Keratinocyte (primary cell): Measurements from ENCODE around the gene SRPK2. TPM values are rescaled to one million over a fixed set of nuclear protein-coding genes. Genes with fewer than 3 reads are reported as not detected.

ENCODE experiments used
- DNase-seq: peaks from one replicate; pipeline ENCODE4 v3.0.0-alpha.2; 2011; ENCODE audit warnings: low read depth, missing footprints, low spot score
- FAIRE-seq: peaks from 2 replicates; lab custom pipeline; 2011; peaks lifted over from hg19 to GRCh38; lab: Jason Lieb, UNC
- H2AFZ ChIP-seq: 2 replicates; pipeline ENCODE4 v1.6.0; 2012; ENCODE audit warnings: low read length, control low read depth, inconsistent platforms; ENCODE audit not compliant: control insufficient read depth
- H3K27ac ChIP-seq: 2 replicates; pipeline ENCODE4 v1.5.1; 2011; ENCODE audit warnings: low read length; ENCODE audit not compliant: control insufficient read depth, insufficient read depth
- H3K27me3 ChIP-seq: 3 replicates; pipeline ENCODE4 v1.6.0; 2011; ENCODE audit warnings: low read length; ENCODE audit not compliant: control insufficient read depth, insufficient read depth; ENCODE audit errors: extremely low read depth
- H3K36me3 ChIP-seq, 2 experiments: 2 replicates in 1 of 2; 3 replicates in 1 of 2; pipeline ENCODE4 v1.5.1; 2011; ENCODE audit warnings: low read length in 2 of 2, mild to moderate bottlenecking in 1 of 2; ENCODE audit not compliant: control insufficient read depth in 2 of 2, insufficient read depth in 2 of 2; ENCODE audit errors: extremely low read depth in 1 of 2
- H3K4me1 ChIP-seq: 3 replicates; pipeline ENCODE4 v1.5.1; 2011; ENCODE audit warnings: low read length; ENCODE audit not compliant: control insufficient read depth, insufficient read depth; ENCODE audit errors: extremely low read depth
- H3K4me2 ChIP-seq: 3 replicates; pipeline ENCODE4 v1.6.0; 2011; ENCODE audit warnings: low read depth, low read length; ENCODE audit not compliant: control insufficient read depth, insufficient read depth; ENCODE audit errors: extremely low read depth
- H3K4me3 ChIP-seq, 3 experiments: fragments of 200-600 bp in 1 of 3; sonication (generic) in 1 of 3; 2 replicates in 2 of 3; 3 replicates in 1 of 3; pipeline ENCODE4 v1.5.1; 2011 to 2016; ENCODE audit warnings: low read length in 3 of 3, mild to moderate bottlenecking in 3 of 3, control low read depth in 2 of 3, inconsistent platforms in 1 of 3, low read depth in 1 of 3, mixed read lengths in 1 of 3, mixed run types in 1 of 3, moderate library complexity in 1 of 3; ENCODE audit not compliant: control insufficient read depth in 2 of 3, insufficient read depth in 2 of 3; ENCODE audit errors: extremely low read depth in 1 of 3
- H3K79me2 ChIP-seq: 2 replicates; pipeline ENCODE4 v1.6.0; 2012; ENCODE audit warnings: low read length; ENCODE audit not compliant: control insufficient read depth, insufficient read depth
- H3K9ac ChIP-seq: 3 replicates; pipeline ENCODE4 v1.6.0; 2011; ENCODE audit warnings: low read length; ENCODE audit not compliant: control insufficient read depth, insufficient read depth; ENCODE audit errors: extremely low read depth
- H3K9me1 ChIP-seq: 3 replicates; pipeline ENCODE4 v1.6.0; 2011; ENCODE audit warnings: low read length; ENCODE audit not compliant: control insufficient read depth, insufficient read depth; ENCODE audit errors: extremely low read depth
- H3K9me3 ChIP-seq: 2 replicates; pipeline ENCODE4 v1.5.1; 2012; ENCODE audit warnings: low read depth, low read length; ENCODE audit not compliant: control insufficient read depth
- H4K20me1 ChIP-seq: 3 replicates; pipeline ENCODE4 v1.6.0; 2011; ENCODE audit warnings: low read length; ENCODE audit not compliant: control insufficient read depth, insufficient read depth; ENCODE audit errors: extremely low read depth
- EZH2 ChIP-seq: IDR thresholded peaks from one replicate; pipeline ENCODE4 v1.6.1; 2012; ENCODE audit warnings: inconsistent platforms, mild to moderate bottlenecking, low read length, moderate library complexity
- dilution Hi-C: fragments of 300-500 bp; cut with MboI; formaldehyde crosslinking; loops from one replicate; pipeline ENCODE4 v1.7.0; 2020; ENCODE audit warnings: low sequenced_read_pairs; ENCODE audit not compliant: extremely low pct_ligation_motif_present
- polyA plus RNA-seq, 5 experiments: library from polyadenylated mRNA; depleted of rRNA in 3 of 5; stranded (reverse) in 3 of 5; stranded (forward) in 1 of 5; unstranded in 1 of 5; fragments of >200 nt; gene quantifications; 1 replicate in 1 of 5; 2 replicates in 3 of 5; 3 replicates in 1 of 5; pipeline versions ENCODE4 v1.2.1 to v1.2.3, GENCODE V29; 2011 to 2012; ENCODE audit warnings: missing spikeins in 2 of 5, low read depth in 1 of 5, low replicate concordance in 1 of 5
- TF ChIP-seq, protein P1 (sequence below), 3 experiments: IDR thresholded peaks in 1 of 3; conservative IDR thresholded peaks in 1 of 3; optimal IDR thresholded peaks in 1 of 3; 2 replicates in 2 of 3; 3 replicates in 1 of 3; pipeline versions ENCODE3 to v1.5.1; 2011; ENCODE audit warnings: low read length in 3 of 3, mild to moderate bottlenecking in 3 of 3, moderate library complexity in 2 of 3, control low read depth in 1 of 3, inconsistent platforms in 1 of 3; ENCODE audit not compliant: insufficient read depth in 2 of 3; ENCODE audit errors: extremely low read depth in 1 of 3

The SRPK2 gene
- polyA plus RNA-seq, 1 donor (not counting 4 experiments of a cell fraction or from before 2014, with no cell fraction given), result 40.2 TPM

DNA sequence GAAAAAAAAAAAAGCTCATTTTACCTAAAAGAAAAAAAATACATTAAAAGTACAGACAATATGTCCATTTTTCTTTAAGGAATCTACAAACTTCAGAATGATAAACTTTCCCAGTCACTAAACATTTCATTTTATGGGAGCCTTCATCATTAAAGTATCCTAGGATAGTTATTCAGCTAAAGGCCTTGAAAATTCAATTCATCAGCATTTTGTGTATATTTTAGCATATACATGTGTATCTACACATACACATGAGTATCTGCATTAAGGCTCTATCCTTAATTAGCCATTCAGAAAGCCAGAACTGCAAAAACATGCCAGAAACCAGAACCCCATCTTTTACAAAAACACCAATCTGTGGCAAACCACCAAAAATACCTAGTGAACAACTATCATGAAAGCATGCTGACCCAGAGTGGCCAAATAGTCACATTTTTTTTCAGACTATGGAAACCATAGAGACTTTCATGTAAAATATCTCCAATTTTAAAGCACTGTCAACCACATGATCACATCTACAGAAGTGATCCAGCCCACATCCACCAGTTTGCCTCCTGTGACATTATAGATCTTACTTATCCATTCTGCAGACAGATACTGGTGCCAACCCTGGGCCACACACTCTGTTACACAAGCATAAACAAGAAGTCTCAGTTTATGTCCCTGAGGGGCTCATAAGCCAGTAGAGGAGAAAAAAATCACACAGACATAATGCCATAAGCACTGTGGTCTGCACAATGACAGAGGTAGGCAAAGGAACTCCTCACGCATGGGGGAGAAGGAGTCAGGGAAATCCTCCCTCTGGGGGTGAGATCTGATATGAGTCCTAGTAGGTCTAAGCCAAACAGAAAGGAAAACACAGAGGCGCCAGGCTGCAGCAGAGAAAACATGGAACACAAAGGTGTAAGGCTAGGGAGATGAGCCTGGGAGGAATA, 79.2 kb downstream of the SRPK2 start:
- Histone ChIP-seq H3K79me2 (peaks cover 58% of the 10 kb centered on the region), H3K4me1 (peaks cover 8% of the 10 kb centered on the region), H3K4me3 (no peak overlapping the region), H3K27me3 (no peaks in the 10 kb centered on the region), H3K9me1 (no peaks in the 10 kb centered on the region), H3K4me2 (no peak overlapping the region), H4K20me1 (no peaks in the 10 kb centered on the region), H3K27ac (no peak overlapping the region), H3K9me3 (no peaks in the 10 kb centered on the region), H3K36me3 (no peaks in the 10 kb centered on the region), H3K9ac (no peak overlapping the region), H2AFZ (no peak overlapping the region)
- dilution Hi-C loops, result no loop called here
- FAIRE-seq (no peak), DNase-seq (no peak)
- TF ChIP-seq, protein P1, sequence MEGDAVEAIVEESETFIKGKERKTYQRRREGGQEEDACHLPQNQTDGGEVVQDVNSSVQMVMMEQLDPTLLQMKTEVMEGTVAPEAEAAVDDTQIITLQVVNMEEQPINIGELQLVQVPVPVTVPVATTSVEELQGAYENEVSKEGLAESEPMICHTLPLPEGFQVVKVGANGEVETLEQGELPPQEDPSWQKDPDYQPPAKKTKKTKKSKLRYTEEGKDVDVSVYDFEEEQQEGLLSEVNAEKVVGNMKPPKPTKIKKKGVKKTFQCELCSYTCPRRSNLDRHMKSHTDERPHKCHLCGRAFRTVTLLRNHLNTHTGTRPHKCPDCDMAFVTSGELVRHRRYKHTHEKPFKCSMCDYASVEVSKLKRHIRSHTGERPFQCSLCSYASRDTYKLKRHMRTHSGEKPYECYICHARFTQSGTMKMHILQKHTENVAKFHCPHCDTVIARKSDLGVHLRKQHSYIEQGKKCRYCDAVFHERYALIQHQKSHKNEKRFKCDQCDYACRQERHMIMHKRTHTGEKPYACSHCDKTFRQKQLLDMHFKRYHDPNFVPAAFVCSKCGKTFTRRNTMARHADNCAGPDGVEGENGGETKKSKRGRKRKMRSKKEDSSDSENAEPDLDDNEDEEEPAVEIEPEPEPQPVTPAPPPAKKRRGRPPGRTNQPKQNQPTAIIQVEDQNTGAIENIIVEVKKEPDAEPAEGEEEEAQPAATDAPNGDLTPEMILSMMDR (optimal IDR thresholded peaks at IDR 0.05 in 1 of 3, IDR thresholded peaks at IDR 0.05 in 1 of 3, conservative IDR thresholded peaks at IDR 0.05 in 1 of 3; ENCODE audit: extremely low read depth in 1 of 3, insufficient read depth in 2 of 3, low read length in 3 of 3), result no peak
- TF ChIP-seq EZH2, result no peak

DNA sequence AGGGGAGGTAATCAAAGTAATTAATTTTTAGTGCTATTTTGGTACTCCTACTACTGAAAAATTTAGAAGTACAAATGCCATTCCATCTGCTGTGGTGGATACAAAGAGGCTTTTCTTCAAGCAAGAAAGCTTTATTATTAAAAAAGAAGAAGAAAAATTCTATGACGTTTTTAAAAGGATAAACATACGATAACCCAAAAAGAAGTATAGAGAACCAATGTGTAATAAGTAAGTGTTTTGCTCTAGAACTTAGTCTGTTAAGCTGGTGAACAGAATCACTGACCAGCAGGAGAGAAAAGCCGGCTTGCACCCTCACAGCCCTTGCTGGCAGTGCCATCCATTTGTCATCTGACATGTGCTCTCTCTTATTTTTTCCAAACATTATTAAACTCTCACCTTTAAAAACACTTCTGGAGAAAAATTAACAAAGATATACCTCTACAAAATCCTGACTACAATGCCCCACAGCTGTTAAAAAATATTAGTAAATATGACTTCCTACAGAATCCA, 81.5 kb downstream of the SRPK2 start:
- no peak for FAIRE-seq
- Histone ChIP-seq H4K20me1 (no peaks in the 10 kb centered on the region), H3K9me1 (no peaks in the 10 kb centered on the region), H3K27ac (no peak overlapping the region), H3K9me3 (no peaks in the 10 kb centered on the region), H3K4me3 (no peak overlapping the region), H3K9ac (no peak overlapping the region), H2AFZ (no peak overlapping the region), H3K4me2 (no peak overlapping the region), H3K79me2 (peaks cover 47% of the 10 kb centered on the region), H3K36me3 (no peaks in the 10 kb centered on the region), H3K27me3 (no peaks in the 10 kb centered on the region), H3K4me1 (peaks cover 12% of the 10 kb centered on the region)
- TF ChIP-seq, protein P1 (optimal IDR thresholded peaks at IDR 0.05 in 1 of 3, IDR thresholded peaks at IDR 0.05 in 1 of 3, conservative IDR thresholded peaks at IDR 0.05 in 1 of 3; ENCODE audit: extremely low read depth in 1 of 3, insufficient read depth in 2 of 3, low read length in 3 of 3), result no peak
- no peak for TF ChIP-seq EZH2
- dilution Hi-C loops, result no loop called here
- no peak for DNase-seq
